Activated T-helper 1 cell treated with anti-CD3 and anti-CD28 coated beads, Interleukin-2, amount 50 U/mL, for 16 hours (primary cell): Measurements from ENCODE around the gene PTGES.

ENCODE experiments used
- DNase-seq, 2 donors: peaks; one replicate each; pipeline ENCODE4 v3.0.0-alpha.2; 2020; ENCODE audit warnings: low read depth in 1 of 2, low spot score in 1 of 2

PTGES gene

GRCh38 chr9:129746092-129746777, 6.6 kb downstream of the PTGES start:
- DNase-seq = no peak

DNA sequence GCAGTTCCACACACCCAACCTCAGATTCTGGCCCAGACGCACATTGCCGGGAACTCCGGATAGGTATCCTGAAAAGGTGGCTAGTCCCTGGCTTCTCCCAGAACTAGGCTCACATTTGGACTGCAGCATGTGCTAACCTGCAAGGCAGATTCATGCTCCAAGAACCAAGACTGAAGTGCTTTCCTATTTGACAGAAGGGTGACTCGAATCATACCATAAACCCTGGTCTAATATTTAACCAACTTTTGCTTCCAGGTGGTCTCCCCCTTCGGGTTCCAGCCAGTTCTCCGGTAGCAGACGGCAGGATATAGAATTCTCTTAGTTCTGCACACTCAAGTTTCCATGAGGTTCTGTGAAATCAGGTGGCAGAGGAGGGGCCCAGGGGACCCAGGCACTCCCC, 7.6 kb downstream of the PTGES start:
- DNase-seq = no peak

DNA sequence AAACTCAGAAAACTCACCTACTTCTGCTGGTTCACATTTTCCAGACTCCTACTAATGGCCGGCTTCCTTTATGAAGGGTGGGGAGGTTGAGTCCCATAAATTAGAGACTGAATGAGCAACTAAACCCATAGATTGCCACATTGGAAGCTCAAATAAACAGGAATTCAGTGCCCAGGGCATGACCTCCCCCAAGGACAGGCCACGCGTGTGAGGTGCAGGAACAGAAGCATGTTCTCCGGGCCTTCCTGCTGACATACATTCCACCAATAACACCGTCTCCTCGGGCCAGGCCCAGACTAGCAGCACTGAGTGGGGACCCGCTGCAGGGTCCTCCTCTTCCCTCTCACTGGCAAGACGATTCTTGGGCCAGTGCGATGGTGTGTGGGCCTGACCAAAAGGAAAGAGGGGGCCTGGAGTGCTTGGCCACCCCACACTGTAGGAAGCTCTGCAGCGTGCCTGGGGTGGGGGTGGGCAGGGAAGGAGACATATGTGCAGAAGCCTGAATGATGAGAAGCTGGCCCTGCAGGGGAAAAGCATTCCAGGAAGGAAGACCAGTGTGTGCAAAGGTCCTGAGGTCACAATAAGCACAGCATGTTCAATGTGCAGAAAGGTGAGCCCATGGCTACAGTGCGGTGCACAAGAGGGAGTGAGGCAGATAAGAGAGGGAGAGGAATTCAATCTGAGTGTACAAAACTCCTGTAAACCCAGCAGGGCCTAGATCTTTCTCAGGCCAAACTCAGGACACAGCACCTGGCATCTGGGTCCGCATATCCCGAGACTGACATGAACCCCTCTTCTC, 12.0 kb downstream of the PTGES start:
- DNase-seq = no peak

- DNase-seq = no peak
Observed at GRCh38 chr9:129740174-129740573, 12.7 kb downstream of the PTGES start.

DNA sequence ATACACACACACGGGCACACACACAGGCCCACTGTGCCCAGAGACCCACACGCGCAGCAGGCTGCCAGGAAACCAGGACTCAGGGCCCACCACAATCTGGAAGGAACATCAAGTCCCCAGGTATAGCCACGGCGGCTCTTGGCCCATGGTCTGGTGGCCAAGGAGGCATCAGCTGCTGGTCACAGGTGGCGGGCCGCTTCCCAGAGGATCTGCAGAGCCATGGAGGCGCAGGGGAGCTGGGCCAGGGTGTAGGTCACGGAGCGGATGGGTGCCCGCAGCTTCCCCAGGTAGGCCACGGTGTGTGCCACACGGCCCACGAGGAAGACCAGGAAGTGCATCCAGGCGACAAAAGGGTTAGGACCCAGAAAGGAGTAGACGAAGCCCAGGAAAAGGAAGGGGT, 13.4 kb downstream of the PTGES start:
- DNase-seq = no peak

DNA sequence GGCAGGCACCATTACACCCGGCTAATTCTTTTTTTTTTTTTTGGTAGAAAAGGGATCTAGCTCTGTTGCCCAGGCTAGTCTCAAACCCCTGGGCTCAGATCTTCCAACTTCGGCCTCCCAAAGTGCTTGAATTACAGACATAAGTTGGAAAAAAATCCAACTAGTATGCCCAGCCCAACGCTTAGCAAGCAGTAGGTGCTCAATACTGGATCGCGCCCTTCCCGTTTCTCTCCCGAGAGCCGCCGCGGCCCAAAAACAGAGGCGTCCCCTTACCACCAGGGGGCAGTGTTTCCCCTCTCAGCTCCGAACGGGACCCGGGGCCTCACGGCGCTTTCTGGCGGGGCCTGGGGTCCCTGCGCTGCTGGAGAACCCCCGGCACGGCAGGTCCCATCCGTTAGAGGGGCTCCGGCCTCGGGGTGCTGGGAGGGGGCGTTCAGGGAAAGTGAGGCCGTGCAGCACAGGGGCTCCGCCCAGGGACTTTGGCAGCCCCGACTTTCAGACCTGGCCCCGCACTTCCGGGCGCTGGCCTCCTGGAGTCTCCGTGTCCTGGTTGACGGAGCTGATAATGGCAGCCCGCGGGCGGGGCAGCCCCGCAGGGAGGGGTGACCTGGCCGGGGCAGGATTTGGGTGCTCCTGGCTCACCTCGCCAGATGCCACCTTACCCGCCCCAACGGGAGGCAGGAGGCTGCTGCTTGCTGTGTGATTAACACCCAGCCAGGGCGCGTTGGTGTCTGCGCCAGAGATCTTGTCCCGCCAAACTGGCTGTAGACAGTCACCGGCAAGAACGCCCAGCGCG, 15.2 kb downstream of the PTGES start:
- DNase-seq = peak; percentile 76 to 77

- no peak for DNase-seq
Observed at GRCh38 chr9:129736334-129736733, 16.5 kb downstream of the PTGES start.

- DNase-seq = no peak
Observed at GRCh38 chr9:129735546-129735945, 17.3 kb downstream of the PTGES start.

DNA sequence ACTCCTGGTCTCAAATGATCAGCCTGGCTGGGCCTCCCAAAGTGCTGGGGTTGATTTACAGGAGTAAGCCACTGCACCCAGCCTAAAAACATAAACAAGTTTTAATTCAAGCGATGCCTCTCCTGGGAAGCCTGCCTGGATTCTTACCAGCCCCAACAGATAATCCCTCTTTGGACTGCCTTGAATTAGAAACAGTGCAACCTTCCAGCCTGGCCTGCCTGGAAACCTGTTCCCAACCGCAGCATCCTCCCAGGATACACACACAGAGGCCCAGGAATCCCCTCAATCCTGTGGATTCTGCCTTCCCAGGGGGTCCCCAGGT, 19.2 kb downstream of the PTGES start:
- no peak for DNase-seq

DNA sequence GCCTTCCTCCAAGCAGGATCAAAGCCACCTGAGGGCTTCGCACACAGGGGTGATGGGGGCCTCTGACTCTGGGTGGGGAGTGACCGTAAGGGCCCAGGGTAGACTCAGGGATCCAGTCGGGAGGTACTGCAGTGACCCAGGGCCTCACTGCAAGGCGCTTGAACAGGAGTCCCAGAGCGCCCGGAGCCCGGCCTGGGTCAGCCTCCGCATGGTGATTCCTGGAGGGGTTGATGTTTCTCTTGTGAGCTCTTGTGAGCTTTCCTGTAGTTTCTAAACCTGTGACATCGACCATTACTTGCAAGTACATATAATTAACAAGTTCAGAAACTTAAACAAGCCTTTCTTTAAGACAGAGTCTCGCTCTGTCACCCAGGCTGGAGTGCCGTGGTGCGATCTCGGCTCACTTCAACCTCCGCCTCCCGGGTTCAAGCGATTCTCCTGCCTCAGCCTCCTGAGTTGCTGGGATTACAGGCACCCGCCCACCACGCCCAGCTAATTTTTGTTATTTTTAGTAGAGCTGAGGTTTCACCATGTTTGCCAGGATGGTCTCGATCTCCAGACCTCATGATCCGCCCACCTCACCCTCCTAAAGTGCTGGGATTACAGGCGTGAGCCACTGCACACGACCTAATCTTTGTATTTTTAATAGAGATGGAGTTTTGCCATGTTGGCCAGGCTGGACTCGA, 19.8 kb downstream of the PTGES start:
- DNase-seq = no peak

GRCh38 chr9:129732100-129732499, 20.7 kb downstream of the PTGES start:
- DNase-seq = no peak

DNA sequence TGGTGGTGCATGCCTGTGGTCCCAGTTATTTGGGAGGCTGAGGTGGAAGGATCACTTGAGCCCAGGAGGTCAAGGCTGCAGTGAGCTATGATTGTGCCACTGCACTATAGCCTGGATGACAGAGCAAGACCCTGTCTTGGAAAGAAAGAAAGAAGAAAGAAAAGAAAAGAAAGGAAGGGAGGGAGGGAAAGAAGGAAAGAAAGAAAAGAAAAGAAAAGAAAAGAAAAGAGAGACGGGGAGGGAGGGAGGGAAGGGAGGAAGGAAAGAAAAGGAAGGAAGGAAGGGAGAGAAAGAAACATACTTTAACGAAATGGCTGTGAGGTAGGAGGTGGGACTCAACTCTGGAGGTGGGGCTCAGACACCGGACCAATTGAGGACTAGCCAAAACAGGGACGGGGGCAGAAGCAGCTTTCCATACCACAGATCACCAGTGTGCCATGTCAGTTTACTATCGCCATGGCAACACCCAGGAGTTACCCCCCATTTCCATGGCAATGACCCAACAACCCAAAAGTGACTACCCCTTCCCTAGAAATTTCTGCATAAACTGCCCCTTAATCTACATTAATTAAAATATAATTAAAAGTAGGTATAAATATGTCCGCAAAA, 21.3 kb downstream of the PTGES start:
- no peak for DNase-seq

- no peak for DNase-seq
Observed at GRCh38 chr9:129728744-129729143, 24.1 kb downstream of the PTGES start.

- peak; percentile 31 to 35 for DNase-seq
Observed at GRCh38 chr9:129726322-129727160, 26.3 kb downstream of the PTGES start.

GRCh38 chr9:129725795-129726251, 27.0 kb downstream of the PTGES start:
- DNase-seq = no peak

DNA sequence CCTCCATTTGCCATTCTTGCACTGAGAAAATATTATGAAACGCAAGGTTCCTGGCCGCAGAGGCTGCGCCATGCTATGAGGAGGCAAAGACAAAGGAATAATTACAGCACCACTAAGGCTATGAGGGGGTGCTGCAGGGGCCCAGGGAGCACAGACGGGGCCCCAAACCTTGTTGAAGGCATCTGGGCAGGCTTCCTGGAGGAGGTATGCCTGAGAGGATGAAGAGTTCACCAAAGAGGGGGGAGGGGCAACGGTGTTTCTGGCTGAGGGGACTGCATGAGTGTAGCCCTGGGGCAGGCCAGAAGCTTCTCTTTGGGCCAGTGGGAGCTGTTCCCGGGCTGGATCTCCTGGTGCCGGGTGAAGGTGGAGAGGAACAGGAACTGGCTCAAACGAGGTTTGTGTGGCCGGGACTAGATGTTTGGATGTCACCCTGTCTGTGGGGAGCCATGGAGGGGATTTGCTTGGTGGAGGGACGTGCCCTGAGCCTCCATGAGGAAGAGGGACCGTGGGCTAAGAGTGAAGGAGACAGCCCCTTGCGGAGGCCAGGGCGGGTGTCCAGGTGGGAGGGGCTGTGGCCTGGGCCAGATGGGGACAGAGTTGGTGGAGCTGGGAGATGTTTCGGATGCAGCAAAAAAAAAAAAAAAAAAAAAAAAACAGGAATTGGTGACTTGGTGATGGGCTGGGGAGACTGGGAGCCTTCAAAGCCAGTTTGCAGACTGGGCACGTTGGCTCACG, 28.2 kb downstream of the PTGES start:
- DNase-seq = no peak

DNA sequence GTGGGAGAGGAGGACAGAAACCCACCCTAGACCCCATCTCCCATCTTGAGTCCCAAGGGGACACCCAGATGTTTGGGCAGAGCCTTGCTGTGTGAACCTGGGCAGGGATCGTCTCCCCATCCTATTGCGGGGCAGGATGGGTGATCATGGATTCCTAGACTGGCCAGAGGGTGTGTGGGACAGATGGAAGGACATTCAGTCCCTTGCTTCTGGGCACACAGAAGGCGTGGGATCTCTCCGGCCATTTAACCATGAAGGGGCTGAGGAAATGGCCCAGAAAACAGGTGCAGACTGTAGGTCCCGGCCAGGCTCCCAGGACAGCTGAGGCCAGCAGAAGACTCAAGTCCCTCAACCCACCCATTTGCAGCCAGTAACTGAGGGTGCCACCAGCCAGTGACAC, 29.9 kb downstream of the PTGES start:
- DNase-seq = no peak

- DNase-seq = no peak
Observed at GRCh38 chr9:129720865-129721545, 31.8 kb downstream of the PTGES start.
